GM18519 (cell line): Measurements from ENCODE around the gene FAM24A.

Experiments
- ATAC-seq: cut with Tn5 transposase; IDR thresholded peaks from one replicate; pipeline ENCODE4 v1.9.1; 2021; ENCODE audit warnings: mild to moderate bottlenecking, moderate library complexity; ENCODE audit not compliant: unreplicated experiment, low FRiP score

The FAM24A gene

DNA sequence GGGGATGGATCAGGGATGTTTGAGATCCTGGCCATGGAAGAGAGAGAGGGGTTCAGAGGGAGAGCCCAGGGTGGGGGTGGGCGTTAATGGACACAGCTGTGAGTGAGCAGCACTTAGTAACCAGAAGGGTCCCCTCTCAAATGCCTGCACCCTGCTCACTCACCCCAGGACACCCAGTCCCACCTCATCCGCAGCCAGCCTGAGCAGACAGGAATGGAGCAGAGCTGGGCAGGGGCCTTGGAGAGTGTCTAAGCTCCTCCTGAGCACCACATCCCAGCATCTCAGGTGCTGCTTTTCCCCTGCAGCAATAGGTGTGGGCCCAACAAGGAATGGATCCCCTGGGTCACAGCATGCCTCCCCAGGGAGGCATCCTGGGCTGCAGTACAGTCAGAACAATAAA, 5.3 kb downstream of the FAM24A start:
- no peak for ATAC-seq

DNA sequence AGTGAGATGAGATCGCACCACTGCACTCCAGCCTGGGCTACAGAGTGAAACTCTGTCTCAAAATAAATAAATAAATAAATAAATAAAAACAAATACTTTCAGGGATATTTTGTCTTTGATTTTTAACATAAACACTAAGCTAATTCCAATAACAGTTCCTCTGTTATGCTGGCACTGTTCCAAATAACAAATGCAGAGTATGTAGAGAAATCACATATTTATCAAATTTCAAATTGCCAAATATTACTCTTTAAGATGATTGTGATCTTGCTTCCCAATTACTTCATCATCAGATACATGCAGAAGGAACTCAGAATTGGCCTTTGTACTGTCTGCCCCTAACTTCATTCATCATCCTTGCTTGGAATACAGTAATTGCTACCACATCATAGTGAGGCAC, 19.7 kb downstream of the FAM24A start:
- no peak for ATAC-seq

DNA sequence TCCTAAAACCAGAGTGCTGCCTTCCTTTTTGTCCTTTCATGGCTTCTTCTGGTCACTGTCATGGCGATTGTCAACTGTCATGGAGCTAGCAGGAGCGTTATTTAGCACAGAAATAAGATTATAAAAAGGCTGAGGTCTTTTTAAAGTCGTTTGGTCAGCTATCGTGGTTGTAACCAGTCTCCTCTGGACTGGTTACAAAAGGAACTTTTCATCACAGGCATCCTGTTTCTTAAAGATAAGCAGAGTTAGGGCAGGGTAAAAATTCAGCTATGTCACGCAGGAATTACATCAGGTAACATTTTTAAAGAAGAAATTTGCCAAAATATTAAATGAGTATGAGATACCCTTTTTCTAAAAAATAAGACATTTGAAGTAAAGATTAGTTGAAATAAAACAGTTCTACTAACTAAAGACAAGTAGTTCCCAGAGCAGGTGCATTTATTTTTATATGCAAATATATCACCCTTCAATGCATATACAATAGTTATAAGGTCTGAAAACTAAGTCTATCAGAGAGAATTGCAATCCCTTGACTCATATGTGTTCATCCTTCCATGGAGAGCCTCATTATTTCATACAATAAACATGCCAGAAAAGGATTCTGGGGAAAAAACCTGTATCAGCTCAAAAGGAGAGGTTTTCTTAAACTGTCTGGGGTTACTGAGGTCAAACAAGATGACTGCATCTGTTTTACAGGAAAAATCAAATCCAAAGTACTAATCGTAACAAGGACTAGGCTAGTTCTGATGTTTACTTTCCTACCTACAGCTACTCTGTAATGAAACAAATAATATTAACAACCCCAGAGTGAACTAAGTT, 20.9 kb downstream of the FAM24A start:
- no peak for ATAC-seq

DNA sequence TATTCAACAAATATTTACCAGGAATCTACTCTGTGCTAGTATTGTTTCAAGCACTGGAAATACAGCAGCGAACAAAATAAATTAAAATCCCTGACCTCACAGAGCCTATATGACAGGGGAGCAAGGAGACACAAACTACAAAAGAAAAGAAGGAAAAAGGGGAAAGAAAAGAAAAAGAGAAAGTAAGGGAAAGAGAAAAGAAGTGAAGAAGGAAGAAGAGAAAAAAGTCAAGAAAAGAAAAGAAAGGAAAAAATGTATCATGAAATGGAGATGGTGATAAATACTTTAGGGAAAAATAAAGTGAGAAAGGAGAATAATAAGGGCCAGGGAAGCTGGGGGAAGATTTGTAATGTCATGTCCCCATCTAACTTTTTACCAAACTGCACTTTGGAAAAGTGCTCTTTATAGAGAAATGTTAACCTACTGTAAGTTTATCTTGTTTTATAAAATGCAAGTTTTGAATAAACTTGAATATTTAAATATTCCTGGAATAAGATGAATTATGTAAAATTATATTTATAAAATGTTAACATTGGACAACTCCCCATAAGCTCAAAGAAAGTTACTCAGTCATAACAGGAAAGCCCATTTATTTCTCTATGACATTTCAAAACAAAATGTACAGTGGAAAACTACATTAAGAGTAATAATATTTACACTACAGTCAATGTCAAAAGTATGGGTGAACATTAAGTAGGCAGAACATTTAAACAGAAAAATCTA, 28.9 kb downstream of the FAM24A start:
- no peak for ATAC-seq

DNA sequence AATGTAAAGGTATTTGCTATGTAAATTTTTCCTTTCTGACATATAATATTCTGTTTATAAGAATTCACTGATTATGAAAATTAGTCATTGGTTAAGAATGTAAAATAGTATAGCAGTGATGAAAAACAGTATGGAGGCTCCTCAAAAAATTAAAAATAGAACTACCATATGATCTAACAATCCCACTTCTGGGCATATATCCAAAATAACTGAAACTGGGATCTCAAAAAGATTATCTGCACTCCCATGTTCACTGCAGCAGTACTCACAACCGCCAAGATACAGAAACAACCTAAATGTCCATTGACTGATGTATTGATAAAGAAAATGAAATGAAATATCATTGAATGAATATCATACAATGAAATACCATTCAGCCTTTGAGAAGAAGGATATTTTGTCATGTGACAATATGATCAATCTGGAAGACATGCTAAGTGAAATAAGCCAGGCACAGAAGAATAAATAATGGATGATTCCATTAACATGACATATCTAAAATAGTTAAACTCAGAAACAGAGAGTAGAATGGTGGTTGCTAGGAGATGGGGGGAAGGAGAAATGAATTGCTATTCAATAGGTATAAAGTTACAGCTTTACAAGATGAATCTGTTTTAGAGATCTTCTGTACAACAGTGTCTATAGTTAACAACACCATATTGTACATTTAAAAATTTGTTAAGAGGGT, 29.6 kb downstream of the FAM24A start:
- ATAC-seq: no peak

DNA sequence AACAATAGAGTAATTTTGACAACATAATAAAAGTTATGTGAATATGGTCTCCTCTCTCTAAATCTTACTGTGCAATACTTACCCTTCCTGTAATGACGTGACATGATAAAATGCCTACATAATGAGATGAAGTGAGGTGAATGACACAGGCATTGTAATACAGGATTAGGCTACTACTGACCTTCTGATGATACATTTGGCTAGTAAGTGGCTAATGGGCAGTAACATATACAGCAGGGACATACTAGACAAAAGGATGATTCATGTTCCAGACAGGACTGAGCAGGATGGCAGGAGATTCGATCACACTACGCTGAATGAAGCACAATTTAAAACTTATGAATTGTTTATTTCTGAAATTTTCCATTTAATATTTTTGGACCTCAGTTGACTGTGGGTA, 38.9 kb downstream of the FAM24A start:
- no peak for ATAC-seq

DNA sequence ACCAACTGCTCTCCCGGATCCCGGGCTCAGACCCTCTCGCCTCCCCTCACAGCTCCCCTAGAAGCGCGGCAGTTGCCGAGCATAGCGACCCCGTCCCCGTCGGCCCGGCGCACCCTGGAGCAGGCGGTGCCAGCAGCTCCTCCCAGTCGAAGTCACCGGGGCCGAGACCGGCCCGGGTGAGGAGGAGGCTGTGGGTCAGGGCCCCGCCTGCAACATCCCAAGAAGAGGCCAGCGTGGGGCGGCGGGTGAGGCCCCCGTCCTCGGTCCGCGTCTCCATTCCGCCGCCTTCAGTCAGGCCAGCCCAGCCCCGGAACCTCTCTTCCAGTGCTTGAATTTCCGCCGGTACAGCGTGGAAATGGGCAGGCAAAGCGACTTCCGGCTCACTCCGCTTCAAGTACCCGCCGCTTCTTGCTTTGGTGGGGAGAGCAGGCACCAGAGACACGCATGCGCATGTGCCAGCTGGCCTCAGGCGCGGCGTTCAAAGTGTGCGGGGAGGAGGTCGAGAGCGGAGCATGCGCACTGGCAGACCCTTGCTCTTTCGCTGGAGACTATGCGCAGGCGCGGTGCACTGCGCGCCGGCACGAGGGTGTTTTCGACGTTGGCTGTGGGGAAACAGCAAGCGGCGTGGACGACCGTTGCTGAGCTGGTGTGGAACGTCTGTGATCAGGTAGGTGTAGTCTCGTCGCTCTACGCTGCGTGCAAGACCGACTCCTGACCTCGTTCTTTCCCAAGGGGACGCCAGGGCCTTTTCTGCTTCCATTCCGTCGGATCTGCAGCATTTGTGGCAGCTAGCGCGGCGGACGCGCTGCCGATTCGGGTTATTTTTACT, 43.7 kb downstream of the FAM24A start, which contains the start of gene C10orf88:
TSS of gene C10orf88 (minus strand) at position 326 of the 829 bp plus-strand sequence. CDS start at position 277, 49 bp downstream.
- peak; percentile 92 for ATAC-seq

DNA sequence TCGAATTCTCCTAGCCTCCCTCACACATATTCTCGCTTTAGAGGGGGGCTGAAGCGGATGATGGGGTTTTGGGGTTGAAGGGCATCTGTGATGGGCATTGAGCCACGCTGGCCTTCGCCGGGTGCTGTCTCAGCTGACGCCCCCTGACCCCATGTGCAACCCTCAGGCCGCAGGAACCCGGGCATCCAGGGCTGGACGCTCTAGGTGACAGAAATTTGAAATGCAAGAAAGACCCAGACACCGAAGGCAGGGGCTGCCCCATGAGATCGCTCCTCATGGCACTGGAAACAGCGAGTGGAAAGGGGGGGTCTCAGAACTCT, 44.3 kb downstream of the FAM24A start:
- no peak for ATAC-seq

DNA sequence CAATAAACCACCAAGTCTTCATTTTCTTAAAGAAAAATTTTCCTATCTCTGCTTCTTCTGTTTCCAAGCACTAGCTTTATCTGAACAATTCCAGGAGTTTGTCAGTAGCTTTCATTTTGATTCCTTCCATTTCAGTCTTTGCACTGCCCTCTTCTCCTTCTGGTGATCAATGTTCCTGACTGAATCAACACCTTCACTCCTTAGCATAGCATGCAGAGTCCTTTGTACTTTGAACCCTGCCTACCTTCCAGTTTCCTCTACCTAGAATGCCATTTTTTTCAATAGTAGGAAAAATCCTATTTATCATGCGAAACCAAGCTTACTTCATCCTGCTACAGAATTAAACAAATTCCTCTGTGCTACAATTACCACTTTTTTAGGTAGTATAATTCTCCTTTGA, 45.5 kb downstream of the FAM24A start:
- no peak for ATAC-seq

DNA sequence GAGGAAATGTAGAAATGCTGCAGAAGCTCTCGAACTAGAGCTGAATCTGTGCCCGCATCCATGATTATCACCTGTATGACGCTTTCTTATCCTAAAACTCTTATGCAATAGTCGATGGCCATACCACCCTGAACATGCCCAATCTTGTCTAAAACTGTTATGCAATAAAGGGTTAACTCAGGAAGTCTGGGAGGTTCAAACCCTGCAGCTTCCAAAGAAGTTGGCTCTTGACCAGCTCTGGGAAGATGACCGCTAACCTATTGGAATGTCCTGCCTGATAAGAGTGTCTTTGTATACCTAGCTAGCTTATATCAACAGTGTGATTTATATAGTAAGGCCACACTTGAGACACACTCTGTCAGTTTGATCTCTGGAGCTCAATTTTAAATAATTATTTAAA, 47.1 kb downstream of the FAM24A start:
- no peak for ATAC-seq

DNA sequence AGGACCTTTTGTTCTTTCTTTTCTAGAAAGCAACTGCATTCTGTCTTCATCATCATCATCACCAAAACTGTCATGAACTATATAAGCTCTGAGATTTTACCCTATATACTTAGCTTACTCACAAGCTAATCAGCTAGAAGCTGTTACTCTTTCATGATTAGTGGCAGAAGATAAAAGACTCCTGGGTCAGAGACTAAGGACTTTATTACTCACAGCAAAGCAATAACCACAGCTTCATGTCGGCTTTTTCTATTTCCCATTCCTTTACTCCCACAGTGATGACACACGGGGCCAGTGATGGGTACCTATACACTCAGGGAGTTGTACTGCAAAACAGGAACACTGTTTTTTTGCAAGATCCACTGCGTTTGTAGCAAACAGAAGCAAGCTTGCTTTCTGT, 52.0 kb downstream of the FAM24A start:
- ATAC-seq: no peak
